GM04504 (cell line): ENCODE results near the gene SLC16A7.

ENCODE experiments used
- DNase-seq: peaks from one replicate; pipeline ENCODE4 v3.0.0-alpha.2; 2012; ENCODE audit warnings: low read depth

SLC16A7 gene

DNA sequence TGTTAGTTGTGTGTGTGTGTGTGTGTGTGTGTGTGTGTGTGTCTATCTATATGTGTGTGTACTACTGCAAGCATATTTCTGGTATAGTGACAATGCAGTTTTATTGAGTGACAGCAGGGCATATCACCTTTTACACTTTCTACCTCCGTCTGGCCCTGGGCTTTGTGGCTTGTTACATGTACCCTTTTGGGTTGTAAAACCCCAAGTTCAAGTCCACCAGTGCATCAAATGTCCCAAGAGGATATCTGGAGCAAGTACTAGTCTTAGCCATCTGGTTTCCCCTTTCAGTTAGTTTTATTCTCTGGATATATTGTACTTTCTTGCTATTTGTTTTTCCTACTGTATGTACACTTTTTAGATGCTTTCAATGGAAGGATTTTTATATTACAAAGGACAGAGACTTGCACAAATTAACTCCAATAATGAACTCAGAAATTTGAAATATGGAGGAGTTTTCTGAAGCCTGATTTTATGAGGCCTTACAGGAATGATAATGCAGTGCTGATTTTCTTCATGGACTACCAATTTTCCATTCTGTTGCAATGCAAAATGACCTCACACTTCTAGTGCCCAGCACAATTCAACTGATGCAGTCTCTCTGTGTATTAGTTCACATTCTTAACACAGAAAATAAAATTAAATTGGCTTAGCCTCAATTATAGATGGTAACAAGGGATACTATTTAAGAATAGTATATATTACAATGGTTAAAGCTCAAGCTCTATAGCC is 29.1 kb downstream of the SLC16A7 start:
- no peak for DNase-seq

DNA sequence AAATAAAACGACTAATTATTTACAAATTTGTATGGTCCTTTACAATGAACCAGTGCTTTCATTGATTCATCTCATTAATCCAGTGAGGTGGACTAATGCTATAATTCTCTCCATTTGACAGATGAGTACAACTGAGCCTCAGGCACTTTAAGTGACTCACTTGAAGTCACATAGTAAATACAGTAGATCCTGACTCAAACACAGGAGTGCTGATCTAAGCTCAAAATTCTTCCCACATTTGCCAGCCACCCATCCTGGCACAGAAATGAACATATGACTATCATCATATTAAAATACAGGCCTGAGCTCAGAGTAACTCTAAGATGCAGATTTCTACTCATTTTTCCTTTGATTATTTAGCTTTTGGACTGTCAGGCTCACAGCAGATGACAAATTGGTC is 30.6 kb downstream of the SLC16A7 start:
- peak; percentile 38 for DNase-seq

DNA sequence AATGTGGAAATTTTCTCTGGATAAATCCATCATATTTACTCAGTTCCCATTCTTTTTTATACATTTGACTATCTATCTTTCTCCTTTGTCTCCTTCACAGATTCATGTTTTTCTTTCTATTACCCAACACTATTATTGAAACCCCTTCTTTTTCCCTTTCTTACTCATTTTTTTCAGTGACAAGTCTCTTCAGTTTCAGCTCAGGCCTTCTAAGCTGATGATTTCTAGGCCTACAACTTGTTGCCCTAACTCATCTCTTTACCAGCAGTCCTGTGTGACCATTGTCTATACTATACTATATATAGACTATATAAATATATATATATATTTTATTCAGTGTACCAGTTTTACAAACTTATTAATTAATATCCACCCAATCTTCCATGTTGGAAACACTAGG is 31.8 kb downstream of the SLC16A7 start:
- DNase-seq: no peak

DNA sequence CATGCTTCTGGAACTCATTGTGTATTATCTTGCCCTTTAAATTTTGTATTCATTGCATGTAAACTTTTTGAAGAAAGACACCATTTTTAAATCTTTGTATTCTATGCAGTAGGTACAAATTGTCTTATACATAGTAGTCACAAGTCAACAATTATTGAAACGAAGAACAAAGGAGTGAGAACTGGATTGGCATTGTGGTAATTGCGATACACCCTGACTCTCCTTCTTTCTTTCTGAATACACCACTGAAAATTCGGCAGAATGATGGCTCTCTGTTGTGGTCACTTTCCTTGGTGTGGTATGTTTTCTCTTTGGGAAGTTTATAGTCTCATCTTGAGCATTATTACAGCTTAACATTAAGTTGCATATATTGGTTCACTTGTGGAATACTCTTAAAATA is 34.1 kb downstream of the SLC16A7 start:
- DNase-seq: no peak

DNA sequence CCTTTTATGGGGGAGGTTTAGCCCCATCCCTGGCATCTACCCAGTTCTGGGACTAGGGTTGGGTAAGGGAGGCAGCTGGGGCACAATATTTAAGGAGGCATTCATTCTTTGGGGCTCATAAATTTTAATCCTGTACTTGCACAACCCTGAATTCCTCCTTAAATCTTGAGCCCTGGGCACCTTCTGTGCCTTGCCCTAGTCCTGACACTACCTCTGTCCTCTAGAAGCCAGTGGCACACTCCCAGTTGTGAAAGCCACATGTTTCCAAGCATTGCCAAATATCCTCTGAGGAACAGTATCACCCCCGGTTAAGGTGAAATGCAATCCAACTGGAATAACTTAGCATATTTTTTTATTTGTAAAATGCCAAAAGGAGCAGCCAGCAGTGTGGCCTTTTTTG is 36.6 kb downstream of the SLC16A7 start:
- no peak for DNase-seq

DNA sequence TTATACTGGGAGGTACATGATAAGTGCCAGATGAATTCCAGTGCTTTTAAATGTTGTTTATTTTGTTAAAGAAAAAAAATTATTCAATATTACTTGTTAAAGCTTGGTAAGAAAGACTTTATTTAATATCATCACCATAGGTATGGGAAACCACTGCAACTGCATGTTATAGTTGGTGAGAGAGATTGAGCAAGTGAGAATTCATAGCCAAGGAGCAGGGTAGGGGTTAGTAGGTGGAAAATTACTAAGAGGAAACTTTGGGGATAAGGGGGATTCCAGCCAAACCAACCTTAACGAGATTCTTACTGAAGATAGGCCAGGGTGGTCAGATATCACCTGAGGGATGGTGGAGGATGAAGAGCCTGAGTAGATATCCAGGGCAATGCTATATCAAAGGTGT is 38.4 kb downstream of the SLC16A7 start:
- DNase-seq: no peak

DNA sequence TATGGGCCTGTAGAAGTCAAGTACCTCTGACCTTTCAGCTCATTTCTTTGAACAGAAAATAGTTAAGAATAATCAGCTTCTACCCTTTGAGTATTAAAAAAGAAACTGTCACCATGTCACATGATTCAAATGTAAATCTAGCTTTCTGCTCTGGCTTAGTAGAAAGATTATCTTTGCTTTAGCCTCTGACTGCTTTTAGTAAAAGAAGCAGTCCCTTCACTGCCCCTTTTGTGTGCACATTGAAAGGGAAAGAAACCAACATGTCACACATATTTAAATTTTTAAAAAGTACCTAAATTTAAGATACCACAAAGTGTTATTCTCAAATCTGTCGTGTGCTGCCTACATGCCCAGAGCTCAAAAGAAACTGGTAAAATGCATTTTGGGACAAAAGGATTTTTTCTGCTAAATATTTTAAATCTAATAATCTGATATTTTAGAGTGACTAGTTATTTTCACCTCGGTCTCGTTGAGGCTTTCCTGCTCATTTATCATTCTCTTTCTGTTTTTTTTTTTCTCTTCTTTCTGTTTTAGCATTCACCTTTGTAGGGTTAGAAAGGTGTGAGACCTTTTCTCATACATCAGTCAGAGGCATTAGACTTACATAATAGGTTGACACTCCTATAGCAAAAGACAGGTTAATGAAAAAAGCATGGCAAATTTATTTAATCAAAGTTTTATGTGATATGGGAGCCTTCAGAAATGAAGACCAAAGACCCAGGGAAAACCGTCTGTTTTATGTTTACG is 41.3 kb downstream of the SLC16A7 start:
- DNase-seq: no peak

DNA sequence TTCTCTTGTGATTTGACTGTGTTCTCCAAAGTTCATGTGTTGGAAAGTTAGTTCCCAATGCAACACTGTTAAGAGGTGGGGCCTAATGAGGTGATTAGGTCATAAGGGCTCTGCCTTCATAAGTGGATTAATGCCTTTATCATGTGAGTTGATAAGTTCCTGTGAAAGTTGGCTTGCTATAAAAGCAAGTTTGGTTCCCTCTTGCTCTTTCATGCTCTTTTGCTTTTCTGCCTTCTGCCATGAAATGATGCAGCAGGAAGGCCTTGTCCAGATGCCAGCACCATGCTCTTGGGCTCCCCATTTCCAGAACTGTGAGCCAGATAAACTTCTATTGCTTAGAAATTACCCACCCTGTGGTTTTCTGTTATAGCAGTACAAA is 41.9 kb downstream of the SLC16A7 start:
- no peak for DNase-seq

DNA sequence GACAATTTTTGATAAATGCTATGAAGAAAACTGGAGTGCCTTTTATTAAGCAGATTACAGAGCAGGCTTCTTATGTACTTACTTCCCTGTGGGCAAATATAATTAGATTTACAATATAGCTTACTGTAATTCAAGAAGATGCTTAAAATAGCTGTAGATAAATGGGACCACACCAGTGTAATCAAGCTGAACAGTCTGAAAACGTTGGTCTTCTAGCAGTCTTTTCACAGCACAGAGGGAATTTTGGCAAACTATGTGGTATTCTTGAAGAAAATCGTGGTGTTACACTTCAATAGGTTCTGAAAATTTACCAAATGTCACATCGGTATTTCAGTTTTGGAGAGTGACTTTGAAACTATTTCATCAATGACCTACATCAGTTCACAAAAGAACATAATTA is 47.7 kb downstream of the SLC16A7 start:
- DNase-seq: no peak

DNA sequence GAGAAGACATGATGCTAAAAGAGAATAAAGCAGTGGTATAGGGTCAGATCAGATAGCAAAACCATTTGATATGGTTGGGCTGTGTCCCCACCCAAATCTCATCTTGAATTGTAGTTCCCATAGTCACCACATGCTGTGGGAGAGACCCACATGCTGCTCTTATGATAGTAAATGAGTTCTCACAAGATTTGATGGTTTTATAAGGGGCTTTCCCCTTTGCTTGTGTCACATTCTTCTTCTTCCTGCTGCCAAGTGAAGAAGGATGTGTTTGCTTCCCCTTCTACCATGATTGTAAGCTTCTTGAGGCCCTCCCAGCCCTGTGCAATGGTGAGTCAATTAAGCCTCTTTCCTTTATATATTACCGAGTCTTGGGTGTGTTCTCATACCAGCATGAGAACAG is 49.4 kb downstream of the SLC16A7 start:
- DNase-seq: no peak

DNA sequence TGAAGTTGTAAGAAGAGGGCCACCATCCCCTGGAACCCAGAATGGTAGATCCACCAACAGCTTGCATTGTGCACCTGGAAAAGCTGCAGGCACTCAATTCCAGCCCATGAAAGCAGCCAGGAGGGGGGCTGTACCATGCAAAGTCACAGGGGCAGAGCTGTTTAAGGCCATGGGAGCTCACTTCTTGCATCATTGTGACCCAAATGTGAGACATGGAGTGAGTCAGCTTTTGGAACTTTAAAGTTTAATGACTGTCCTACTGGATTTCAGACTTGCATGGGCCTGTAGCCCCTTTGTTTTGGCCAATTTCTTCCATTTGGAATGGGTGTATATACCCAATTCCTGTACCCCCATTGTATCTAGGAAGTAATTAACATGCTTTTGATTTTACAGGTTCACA is 50.8 kb downstream of the SLC16A7 start:
- DNase-seq: no peak

DNA sequence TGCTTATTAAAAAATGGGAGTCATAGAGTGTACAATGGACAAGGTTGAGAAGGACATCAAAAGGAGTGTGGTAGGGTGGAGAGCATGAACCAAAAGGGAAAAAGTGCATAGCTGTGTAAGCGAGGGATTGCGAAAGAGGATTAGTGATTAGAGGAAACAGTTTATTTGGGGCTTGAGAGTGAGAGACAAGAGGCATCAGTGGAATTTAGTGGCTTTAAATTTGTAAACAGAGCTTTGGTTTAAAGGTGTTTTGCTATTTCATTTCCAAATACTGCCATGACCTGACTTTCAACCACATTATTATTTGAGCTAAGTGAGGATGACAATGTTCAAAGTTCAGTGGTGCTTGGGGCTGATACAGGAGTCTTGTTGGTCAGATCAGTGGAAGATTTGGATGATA is 53.4 kb downstream of the SLC16A7 start:
- DNase-seq: no peak

DNA sequence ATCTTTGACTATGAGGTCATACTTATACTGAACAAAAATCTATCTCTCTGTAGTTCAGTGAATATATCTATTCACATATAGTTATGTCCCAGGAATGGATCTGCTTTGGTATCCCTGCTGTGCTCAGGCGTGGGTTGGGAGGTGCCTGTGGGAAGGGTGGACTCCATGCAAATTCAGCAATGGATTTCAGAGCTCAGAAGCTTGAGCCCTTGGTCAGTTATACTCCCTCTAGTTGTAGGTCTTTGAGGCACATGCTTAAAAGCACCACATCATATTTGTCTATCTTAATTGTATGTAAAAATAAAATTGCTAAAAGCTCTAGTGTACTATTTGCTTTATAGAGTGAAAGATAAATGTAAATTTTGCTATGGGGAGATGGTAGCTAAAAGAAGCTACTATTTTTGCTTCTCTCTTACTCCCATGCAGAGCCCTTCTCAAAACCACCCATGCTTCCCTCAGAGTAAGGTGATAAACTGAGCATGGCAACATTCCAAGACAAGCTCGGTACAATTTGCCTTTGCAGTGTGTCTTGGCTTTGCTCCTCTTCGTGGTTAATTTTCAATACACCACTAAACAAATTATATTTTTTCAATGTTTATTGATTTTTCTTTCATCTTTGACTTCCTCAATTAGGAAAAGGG is 54.9 kb downstream of the SLC16A7 start:
- no peak for DNase-seq

DNA sequence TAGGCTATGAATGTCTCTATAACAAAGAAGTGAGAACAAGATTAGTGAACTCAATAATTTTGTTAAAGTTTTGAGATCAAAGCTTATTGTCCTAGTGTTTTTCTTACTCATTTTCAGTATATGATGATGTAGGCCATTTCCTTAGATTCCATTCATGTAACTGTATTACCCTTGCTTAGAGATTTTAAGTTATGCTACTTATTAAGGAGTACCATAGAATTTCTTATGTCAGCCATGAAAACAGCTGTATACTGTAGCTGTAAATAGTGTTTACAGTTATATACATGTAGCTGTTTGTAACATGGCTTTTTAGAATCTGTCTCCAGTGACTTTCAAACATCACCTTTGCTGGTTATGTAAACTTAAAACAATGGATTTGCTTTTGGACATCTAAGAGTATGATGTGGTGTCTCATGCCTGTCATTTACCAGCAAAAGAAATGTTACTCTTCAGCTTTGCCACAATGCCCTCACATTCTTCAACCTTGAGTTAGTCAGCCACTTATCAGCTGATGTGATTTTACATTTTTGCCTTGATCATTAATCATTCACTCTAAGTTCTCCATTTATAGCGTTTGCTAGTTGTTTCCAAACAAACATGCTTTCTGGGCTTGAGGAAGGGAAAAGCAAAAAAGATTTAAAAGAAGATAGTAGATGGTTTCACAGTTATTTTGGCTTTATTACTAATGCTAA is 55.5 kb downstream of the SLC16A7 start:
- no peak for DNase-seq

DNA sequence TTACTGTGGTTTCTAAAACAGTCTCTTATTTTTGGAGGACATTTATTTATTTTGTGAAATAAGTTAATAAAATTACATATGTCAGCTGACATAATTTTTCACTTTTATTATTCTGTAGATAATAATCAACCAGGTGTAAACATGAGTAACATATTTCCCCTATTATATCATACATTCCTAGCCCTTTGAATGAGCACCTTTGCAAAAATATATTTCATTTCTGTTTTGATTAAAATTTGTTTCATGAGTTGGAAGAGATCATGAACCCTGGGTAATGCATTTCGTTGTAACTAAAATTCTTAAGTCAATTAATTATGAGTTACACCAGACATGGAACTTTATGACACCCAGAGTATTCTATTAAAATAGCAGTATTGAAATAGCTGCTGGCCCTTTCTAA is 56.3 kb downstream of the SLC16A7 start:
- DNase-seq: no peak

DNA sequence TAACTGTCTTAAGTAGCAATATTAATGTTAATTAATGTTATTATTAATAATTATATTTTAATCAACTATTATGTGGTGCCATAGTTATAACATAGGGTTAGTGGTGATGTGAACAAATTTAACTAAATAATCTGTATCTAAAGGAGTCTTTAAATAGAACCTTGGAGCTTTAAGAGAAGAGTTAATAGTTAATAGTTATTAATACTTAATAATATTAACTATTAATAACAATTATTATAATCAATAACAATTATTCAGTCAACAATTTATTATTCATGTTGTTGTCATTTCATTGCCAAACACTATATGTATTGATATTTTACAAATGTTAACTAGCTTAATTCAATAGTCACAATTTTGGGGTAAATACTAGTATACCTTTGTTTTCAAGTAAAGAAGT is 58.2 kb downstream of the SLC16A7 start:
- DNase-seq: no peak

DNA sequence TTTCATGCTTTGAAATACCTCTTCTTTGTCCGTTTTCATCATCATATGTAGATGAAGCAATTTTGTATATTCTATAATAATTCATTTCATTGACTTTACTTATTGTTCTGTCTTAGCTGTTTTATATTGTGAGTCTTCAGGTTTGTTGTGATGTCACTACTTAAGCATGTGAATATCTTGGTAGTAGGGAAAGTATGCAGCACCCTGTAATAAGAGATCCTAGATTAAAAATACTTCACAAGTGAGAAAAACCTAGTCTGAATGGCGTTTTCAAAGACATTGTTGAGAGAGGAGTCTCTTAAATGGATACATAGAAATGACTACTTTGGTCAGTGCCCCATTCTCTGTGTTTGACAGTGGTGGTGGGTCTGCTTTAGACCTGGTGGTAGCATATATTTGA is 61.4 kb downstream of the SLC16A7 start:
- no peak for DNase-seq

DNA sequence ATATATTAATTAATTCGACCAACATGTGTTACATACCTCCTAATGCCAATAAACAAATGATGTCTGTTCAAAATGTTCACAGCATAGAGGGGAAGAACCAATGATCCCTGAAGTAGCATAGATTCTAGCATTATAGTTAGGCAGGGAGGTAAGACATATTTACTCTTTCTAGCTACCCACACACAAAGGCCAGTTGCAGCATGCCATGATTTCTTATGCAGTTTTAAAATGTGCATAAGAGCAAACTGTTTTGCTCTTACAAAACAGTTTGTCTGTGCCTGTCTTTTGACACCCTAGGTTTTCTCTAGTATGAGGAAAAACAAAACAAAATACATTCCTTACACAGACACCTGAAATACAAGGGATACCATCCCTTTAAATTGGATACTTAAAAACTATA is 61.9 kb downstream of the SLC16A7 start:
- no peak for DNase-seq

DNA sequence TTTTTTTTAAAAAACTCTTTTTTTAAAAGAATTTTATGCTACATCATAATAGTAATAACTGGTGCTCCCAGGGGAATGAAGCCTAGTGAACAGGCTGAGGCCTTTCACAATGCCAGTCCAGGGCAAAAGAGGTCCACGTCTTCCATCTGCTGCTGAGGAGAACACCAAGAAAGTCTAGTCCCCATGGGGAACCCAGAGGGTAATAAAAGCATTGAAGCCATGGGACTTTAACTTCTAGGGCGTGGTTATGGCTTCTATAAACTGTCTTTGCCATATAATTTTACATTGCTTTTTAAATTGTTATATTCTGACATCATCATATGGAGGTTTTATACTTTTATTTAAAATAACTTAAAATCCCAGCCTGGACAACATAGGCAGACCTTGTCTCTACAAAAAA is 64.3 kb downstream of the SLC16A7 start:
- DNase-seq: no peak

DNA sequence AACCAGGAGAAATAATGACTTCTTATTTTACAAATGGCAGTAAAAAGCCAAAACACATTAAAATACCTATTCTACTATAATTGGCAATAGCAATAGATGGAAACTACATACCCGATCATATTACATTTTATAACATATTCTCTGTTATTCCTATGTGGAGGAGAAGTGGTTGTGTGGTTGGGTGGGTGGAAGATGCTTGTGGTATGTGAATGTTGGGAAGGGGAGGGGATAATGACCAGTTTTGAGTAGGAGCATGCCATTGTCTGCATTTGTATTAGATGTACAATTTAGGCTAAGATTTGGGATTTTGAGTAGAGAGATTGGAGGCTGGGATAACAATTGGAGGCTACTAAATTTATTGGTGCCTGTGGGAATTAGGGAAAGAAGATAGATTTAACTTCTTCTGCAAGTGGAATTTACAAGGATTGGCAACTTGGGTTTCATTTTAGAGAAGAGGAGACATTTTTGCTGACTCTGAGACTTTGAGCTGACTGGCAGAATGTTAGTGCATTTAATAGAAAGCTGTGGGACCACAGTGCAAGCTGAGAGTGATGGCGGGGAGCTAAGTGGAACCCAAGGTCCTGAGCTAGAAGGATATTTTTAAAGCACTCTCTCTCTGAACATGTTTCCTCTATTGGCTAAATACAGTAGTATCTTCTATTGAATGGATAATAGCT is 65.2 kb downstream of the SLC16A7 start:
- no peak for DNase-seq

DNA sequence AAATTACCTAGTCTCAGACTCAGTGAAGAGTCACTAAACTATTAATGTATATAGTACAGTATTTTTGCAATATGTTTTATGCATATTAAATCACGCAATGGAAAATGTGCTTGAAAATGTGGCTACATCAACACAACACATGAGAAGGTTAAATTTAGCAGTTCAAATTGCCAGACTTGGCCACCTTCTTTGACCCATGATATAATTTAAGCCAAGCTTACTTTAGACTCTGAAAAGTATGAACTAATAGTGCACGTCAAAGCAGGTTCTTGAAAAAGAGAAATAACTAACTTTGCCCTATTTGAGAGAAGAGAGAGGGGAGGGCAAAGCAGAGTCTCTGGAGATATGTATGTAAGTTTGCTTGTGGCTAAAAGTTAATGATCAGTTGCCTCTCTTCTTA is 68.7 kb downstream of the SLC16A7 start:
- no peak for DNase-seq

DNA sequence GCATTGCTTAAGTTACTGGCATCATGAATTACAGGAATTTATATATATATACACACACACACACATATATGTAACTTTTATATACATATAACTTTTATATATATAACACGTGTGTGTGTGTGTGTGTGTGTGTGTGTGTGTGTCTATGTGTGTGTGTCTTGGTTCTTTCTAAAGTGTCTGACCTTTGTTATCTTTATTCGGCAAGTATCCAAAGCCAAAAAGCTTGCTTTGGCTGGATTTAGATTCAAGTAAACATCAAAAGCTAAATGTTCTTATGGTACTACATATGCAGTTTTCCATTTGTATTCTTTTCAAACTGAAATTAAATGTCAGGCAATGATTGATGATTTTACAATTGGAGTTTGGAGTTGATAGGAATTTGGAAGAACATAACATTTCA is 69.9 kb downstream of the SLC16A7 start:
- DNase-seq: no peak
